ENCODE results near the gene C5AR2. TPM values are rescaled to one million over a fixed set of nuclear protein-coding genes. Genes with fewer than 3 reads are reported as not detected.

The C5AR2 gene
- total RNA-seq, 1 experiment from 2014 or later = not detected

DNA sequence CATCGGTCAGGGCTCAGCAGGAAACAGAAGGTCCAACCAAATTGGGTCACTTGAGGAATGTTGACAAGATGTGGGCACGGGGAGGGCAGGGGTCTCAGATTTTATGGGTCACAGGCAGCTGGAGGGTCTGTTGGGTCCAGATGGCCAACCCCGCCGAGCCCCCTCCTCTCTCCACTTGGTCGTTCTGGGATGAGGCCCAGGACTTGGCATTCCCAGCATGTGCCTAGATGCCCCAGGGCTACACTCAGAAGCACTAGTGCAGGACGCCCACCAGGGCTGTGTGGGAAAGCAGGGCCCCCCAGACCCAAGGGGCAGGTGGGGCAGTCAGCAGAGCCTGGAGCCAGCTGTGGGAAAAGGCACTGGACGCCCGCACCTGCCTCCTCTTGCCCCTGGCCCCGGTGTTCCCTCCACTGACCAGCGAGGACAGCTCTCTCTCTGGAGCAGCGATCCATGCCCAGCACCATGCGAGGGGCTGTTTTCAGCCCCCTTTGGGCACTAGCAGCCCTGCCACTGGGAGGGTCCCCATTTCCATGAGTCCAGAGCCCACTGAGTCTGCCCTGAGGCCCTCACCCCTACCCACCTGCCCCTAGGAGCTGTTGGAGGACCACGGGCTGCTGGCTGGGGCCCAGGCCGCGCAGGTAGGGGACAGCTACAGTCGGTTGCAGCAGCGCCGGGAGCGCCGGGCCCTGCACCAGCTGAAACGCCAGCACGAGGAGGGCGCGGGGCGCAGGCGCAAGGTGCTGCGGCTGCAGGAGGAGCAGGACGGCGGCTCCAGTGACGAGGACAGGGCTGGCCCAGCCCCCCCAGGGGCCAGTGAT is 43.1 kb downstream of the C5AR2 start:
- POLR2A ChIA-PET (ENCODE audit: low non-redundant PET) = no interaction called here

DNA sequence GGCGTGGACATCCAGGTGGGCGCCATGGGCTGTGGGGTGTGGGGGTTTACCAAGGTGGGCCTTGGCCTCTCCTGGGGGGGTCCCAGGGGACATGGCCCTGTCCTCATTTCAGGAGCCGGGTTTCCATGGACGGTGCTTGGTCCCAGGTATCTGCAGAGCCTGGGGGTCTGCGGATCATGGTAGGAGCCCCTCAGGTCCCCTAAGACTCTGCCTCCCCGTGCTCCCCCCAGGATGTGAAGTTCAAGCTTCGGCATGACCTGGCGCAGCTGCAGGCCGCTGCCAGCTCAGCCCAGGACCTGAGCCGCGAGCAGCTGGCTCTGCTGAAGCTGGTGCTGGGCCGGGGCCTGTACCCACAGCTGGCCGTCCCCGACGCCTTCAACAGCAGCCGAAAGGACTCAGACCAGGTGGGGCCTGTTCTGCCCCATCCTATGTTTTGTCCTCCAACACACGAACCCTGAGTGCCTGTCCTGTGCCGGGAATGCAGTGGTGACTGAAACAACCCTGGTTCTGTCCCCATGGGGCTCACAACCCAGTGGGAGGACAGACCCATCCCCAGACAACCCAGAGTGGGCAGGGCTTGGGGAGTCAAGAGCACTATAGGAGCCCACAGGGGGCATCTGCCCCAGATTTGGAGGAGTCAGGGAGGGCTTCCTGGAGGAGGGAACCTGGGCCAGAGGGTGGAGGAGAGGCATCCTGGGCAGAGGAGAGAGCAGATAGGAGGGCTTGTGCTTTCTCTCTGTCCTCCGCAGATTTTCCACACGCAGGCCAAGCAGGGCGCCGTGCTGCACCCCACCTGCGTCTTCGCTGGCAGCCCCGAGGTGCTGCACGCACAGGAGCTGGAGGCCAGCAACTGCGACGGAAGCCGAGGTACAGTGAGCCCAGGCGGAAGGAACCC is 44.0 kb downstream of the C5AR2 start:
- no peaks in the 10 kb centered on the region for H3K9me3 ChIP-seq (ENCODE audit: low read depth, low read length, poor library complexity, severe bottlenecking)
- no peaks in the 10 kb centered on the region for H3K27me3 ChIP-seq (replicated peaks; ENCODE audit: insufficient read depth, low read depth, low read length, poor library complexity)
- H3K4me3 ChIP-seq (ENCODE audit: low read depth, low read length, poor library complexity, severe bottlenecking) = no peak overlapping the region
- TF ChIP-seq, protein P1, sequence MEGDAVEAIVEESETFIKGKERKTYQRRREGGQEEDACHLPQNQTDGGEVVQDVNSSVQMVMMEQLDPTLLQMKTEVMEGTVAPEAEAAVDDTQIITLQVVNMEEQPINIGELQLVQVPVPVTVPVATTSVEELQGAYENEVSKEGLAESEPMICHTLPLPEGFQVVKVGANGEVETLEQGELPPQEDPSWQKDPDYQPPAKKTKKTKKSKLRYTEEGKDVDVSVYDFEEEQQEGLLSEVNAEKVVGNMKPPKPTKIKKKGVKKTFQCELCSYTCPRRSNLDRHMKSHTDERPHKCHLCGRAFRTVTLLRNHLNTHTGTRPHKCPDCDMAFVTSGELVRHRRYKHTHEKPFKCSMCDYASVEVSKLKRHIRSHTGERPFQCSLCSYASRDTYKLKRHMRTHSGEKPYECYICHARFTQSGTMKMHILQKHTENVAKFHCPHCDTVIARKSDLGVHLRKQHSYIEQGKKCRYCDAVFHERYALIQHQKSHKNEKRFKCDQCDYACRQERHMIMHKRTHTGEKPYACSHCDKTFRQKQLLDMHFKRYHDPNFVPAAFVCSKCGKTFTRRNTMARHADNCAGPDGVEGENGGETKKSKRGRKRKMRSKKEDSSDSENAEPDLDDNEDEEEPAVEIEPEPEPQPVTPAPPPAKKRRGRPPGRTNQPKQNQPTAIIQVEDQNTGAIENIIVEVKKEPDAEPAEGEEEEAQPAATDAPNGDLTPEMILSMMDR (conservative IDR thresholded peaks at IDR 0.05; ENCODE audit: low read depth, low read length) = no peak
- no peak for TF ChIP-seq EZH2 (IDR thresholded peaks at IDR 0.05; ENCODE audit: borderline replicate concordance, low read depth, low read length, poor library complexity, severe bottlenecking)
- H3K4me1 ChIP-seq (ENCODE audit: insufficient read depth, low read length, poor library complexity, severe bottlenecking) = no peaks in the 10 kb centered on the region
- no peak overlapping the region for H3K27ac ChIP-seq (ENCODE audit: low read depth, low read length, poor library complexity, severe bottlenecking)
- ChIA-PET CTCF (no interaction called here), POLR2A (ENCODE audit: low non-redundant PET) (no interaction called here)
- intact Hi-C loops (cut with micrococcal nuclease; ENCODE audit: unreplicated experiment) = no loop called here
- BruUV-seq (replicated peaks) = no TSS peak
- no peak for DNase-seq (ENCODE audit: low spot score)
- H3K36me3 ChIP-seq (ENCODE audit: insufficient read depth, low read length, poor library complexity, severe bottlenecking) = peaks cover 63% of the 10 kb centered on the region

More for the DNA sequence above, 43.1 kb downstream of the C5AR2 start:
- intact Hi-C loops (cut with micrococcal nuclease; ENCODE audit: unreplicated experiment) = no loop called here
- CTCF ChIA-PET = no interaction called here
- no peaks in the 10 kb centered on the region for H3K4me1 ChIP-seq (ENCODE audit: insufficient read depth, low read length, poor library complexity, severe bottlenecking)
- DNase-seq (ENCODE audit: low spot score) = no peak
- H3K4me3 ChIP-seq (ENCODE audit: low read depth, low read length, poor library complexity, severe bottlenecking) = no peak overlapping the region
- H3K27ac ChIP-seq (ENCODE audit: low read depth, low read length, poor library complexity, severe bottlenecking) = no peak overlapping the region
- H3K36me3 ChIP-seq (ENCODE audit: insufficient read depth, low read length, poor library complexity, severe bottlenecking) = peaks cover 55% of the 10 kb centered on the region
- no peaks in the 10 kb centered on the region for H3K9me3 ChIP-seq (ENCODE audit: low read depth, low read length, poor library complexity, severe bottlenecking)
- no TSS peak for BruUV-seq (replicated peaks)
- H3K27me3 ChIP-seq (replicated peaks; ENCODE audit: insufficient read depth, low read depth, low read length, poor library complexity) = no peaks in the 10 kb centered on the region
- TF ChIP-seq EZH2 (IDR thresholded peaks at IDR 0.05; ENCODE audit: borderline replicate concordance, low read depth, low read length, poor library complexity, severe bottlenecking) = no peak
- TF ChIP-seq, protein P1 (conservative IDR thresholded peaks at IDR 0.05; ENCODE audit: low read depth, low read length) = no peak

DNA sequence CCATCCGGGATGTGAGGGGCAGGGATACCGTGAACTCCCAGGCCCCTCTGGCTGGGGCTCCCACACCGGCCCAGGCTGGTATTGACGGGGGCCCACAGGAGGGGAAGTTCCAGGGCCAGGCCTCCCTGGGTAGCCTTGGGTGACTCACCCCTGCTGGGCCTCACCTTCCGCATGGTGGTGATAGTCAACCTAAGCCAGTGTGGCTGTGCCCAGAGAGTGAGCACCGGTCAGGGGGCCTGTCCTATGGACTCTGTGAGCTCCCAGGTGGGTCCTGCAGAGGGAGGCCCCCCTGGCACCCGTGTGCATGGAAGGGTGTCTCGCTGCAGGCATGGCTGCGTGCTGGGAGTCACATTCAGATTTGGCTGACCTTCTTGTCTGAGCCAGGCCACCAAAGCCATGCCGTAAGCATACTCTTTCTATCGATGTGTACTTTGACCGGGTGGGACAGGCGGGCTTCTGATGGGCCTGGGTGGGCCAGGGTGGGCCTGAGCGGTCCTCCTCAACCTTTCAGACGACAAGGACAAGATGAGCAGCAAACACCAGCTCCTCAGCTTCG is 44.7 kb downstream of the C5AR2 start:
- Histone ChIP-seq H3K4me3 (ENCODE audit: low read depth, low read length, poor library complexity, severe bottlenecking) (no peak overlapping the region), H3K27me3 (replicated peaks; ENCODE audit: insufficient read depth, low read depth, low read length, poor library complexity) (no peaks in the 10 kb centered on the region), H3K9me3 (ENCODE audit: low read depth, low read length, poor library complexity, severe bottlenecking) (no peaks in the 10 kb centered on the region), H3K27ac (ENCODE audit: low read depth, low read length, poor library complexity, severe bottlenecking) (no peak overlapping the region), H3K36me3 (ENCODE audit: insufficient read depth, low read length, poor library complexity, severe bottlenecking) (peaks cover 64% of the 10 kb centered on the region), H3K4me1 (ENCODE audit: insufficient read depth, low read length, poor library complexity, severe bottlenecking) (no peaks in the 10 kb centered on the region)
- no peak for DNase-seq (ENCODE audit: low spot score)
- TF ChIP-seq, protein P1 (conservative IDR thresholded peaks at IDR 0.05; ENCODE audit: low read depth, low read length) = no peak
- no peak for TF ChIP-seq EZH2 (IDR thresholded peaks at IDR 0.05; ENCODE audit: borderline replicate concordance, low read depth, low read length, poor library complexity, severe bottlenecking)
- ChIA-PET POLR2A (ENCODE audit: low non-redundant PET) (no interaction called here), CTCF (no interaction called here)
- no TSS peak for BruUV-seq (replicated peaks)
- intact Hi-C loops (cut with micrococcal nuclease; ENCODE audit: unreplicated experiment) = no loop called here

Data from A673 (cell line).